GM04503 (cell line): ENCODE data around the gene ANKRD66.

ENCODE experiments used
- DNase-seq: peaks from one replicate; pipeline ENCODE4 v3.0.0-alpha.2; 2012; ENCODE audit warnings: low read depth

Gene ANKRD66

DNA sequence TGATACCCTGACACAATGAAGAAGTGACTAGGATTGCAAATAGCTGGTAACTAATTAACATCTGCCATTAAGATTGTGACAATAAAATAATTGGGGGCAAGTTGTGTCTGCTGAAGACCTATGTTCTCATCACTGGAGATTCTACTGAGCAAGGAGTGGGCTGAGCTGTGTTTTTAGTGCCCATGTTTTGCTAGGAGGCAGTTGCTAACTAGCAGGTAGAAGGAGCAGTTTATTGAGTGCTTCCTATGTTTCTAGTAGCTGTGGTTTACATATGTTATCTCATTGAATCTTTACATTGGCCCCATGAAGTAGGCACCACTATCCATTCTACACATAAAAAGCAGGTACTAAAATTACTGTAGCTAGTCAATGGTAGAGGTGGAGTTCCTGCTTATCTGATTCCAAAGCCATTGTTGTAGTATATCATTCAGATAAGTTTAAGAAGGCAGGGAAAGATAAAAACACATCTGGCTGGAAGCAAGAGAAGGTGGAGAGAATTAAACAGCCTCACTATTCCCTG is 43.7 kb downstream of the ANKRD66 start:
- no peak for DNase-seq

DNA sequence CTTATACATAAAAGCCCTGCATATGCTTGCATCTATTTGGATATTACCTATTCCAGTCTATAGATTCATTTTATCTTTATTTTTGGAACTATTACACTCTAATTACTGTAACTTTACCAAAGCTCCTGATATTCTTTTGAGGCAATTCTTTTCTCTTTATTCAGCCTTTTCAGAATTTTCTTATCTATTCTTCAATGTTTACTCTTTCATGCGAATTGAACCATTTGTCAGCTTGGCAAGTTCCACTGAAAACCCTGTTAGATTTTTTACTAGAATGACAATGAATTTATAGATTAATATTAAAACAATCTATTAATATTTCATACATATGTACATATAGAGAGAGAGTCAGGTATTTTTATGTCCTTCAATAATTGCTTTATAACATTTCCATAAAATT is 45.9 kb downstream of the ANKRD66 start:
- DNase-seq: no peak

DNA sequence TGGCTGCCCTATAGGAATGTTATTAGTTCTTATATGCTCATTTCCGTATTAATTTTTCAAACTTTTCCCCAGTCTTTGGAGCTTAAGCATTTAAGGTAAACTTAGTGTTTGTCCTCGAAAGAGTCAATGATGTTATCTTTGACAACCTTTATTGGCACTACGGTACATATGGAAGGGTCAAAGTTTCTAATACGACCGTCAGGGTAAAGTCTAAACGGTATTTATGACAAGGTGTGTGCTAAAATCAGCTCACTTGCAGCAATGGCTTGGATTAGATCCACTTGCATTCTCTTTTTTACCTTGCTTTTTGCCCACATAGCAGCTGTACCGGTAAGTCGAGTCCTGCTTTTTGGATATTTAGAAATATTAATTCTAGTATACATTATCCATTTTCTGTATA is 46.4 kb downstream of the ANKRD66 start, which contains the start of gene MEP1A:
Gene MEP1A, plus strand, starts transcription at position 252 of the 400 bp plus-strand sequence. Its CDS starts 10 bp downstream, at position 262.
- no peak for DNase-seq

DNA sequence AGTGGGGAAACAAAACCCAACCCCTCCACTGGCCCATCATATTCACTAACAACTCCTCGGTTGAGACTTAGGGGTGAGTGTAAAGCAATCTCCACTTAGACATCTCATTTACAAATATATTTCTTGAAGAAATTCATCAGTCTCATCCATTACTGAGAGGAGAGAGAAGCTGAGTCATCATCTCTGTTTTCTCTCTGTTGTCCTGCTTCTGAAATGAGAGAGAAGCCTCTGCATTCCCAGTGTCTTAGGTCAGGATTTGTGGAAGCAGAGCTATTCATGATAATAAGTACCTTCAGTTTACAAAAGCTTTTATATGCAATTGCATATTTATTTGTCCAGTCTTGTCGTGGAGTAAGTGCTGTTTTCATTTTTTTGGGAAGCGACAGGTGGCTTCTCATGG is 47.3 kb downstream of the ANKRD66 start:
- no peak for DNase-seq

DNA sequence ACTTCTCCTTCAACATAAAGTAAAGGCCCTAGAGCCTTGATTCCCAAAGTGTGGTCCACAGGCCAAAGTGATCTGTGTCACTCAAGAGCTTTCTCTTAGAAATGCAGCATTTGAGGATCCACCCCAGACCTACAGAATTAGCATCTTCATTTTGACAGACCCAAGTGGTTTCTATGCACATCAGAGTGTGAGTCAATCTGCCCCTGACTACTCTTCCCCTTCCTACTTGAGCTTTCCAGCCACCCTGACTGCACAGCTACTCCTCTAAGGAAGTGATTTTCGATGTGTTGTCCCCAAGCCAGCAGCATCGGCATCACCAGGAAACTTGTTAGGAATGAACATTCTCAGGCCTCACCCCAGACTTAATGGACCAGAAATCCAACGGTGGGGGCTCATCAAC is 49.1 kb downstream of the ANKRD66 start:
- DNase-seq: no peak

DNA sequence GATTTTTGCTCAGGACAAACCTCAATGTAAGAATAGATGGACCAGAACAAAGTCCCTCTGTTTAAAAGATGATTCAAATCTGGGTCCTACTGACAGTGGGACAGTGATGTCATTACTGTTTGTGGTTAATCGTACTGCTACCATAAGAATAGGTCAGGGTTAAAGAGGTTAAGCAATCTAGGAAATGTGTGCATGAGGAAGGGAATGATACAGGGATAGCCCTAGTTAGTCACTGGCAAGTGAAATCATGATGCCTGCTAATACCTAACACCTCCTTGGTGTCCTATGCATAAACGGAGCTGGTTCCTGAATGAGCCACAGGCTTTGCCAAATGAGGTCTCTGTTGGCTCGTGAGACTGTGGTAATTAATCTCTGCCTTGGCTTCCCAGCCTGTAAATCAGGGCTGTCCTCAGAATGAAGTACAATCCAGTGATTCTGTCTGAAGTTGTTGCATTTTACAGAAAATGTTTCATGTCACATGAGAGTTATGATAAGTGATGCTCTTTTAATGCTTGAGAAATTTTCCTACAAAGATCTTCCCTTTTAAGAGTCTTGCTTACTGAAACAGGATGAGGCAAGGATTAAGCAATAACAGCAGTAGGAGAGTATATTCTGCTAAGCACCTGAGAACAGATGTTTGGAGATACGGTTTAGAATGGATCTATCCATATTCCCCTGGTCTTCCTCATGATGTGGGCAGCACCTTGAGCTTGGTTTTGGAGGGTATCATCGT is 50.3 kb downstream of the ANKRD66 start:
- DNase-seq: no peak

DNA sequence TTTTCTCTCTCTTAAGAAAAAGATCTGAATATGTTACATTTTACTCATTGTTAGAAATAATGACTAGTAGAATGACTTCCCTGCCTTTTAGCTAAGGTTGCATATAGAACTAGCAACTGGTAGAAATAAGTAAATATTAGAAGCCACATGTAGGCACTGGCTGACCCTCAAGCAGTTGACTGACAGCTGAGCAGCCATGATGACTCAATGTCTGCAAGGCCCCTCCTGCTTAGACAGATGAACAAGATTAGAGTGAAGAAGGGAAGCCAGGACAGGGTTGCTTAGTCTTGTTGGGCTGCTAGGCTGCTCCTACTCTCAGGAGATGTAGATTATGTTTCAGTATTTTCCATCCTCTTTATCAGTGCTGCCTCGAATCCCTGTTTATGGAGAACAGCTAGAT is 52.9 kb downstream of the ANKRD66 start:
- no peak for DNase-seq

DNA sequence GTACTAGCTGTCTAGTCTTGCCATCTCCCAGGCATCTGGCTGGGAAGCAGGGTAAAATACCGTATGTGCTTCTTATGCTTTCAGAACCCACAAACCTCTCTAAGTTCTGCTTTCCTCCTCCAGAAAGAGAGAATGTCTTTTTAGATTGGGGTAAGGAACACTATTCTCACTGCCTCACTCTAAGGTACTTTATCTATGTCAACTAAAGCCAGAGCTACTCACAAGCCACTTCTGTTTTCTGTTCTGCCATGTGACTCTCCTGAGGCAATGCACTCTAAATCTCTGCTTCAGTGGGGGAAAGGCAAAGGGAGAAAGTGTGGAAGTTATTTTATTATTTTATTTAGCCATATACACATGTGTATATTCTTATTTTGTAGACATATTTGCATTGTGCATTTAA is 62.1 kb downstream of the ANKRD66 start:
- no peak for DNase-seq
